HCT116 (cell line): ENCODE data around the gene UBE2Q2. TPM values are rescaled to one million over a fixed set of nuclear protein-coding genes. Genes with fewer than 3 reads are reported as not detected.

Experiments
- ATAC-seq: fragments of 200-7000 bp; cut with Tn5 transposase; 2 replicates; pipeline ENCODE4 v1.9.1; 2020; ENCODE audit warnings: mild to moderate bottlenecking, moderate library complexity
- BruUV-seq: library from RNA; stranded (reverse); fragments of 400-500 nt; replicated peaks from 2 replicates; lab custom pipeline; 2021; lab: Mats Ljungman, UMichigan
- CTCF ChIA-PET: fragments of 300-600 bp; sonication (Branson Sonifier 250); formaldehyde crosslinking; loops from one replicate; lab custom pipeline; 2021; ENCODE audit warnings: antibody characterized with exemption; lab: Charles Lee
- POLR2A ChIA-PET: fragments of 300-600, 350-600 bp; sonication (Branson Sonifier 250); formaldehyde crosslinking; loops from one replicate; lab custom pipeline; 2021; ENCODE audit warnings: antibody characterized with exemption; lab: Charles Lee
- RAD21 ChIA-PET, 2 experiments: fragments of 300-600 bp; sonication (Branson Sonifier 250); formaldehyde crosslinking; loops; one replicate each; lab custom pipeline; 2023; ENCODE audit warnings: low total read pairs in 2 of 2; ENCODE audit not compliant: uncharacterized antibody in 2 of 2, unreplicated experiment in 2 of 2, low non-redundant PET in 1 of 2; lab: Charles Lee
- DNase-seq: peaks from one replicate; pipeline ENCODE4 v3.0.0-alpha.2; 2010; ENCODE audit warnings: low read depth, low spot score
- H2AFZ ChIP-seq: fragments of 200-600 bp; shearing (Covaris generic), sonication (generic); 2 replicates; pipeline ENCODE4 v1.6.1; 2017; ENCODE audit warnings: low read depth, mixed run types, mixed read lengths, antibody characterized with exemption, low read length; ENCODE audit not compliant: poor library complexity, severe bottlenecking
- H3K27ac ChIP-seq: 2 replicates; pipeline ENCODE4 v1.5.1; 2012; ENCODE audit warnings: low read depth, low read length
- H3K27me3 ChIP-seq: fragments of 200-600 bp; sonication (generic); 2 replicates; pipeline ENCODE4 v1.6.1; 2016; ENCODE audit warnings: mixed run types, low read length, mixed read lengths; ENCODE audit not compliant: insufficient read depth
- H3K36me3 ChIP-seq, 2 experiments: fragments of 200-500 bp in 1 of 2; fragments of 200-600 bp in 1 of 2; sonication (Bioruptor generic) in 1 of 2; sonication (generic) in 1 of 2; 2 replicates each; pipeline versions ENCODE4 v1.5.1 to v1.6.1; 2014 to 2016; ENCODE audit warnings: low read length in 2 of 2, inconsistent platforms in 1 of 2, mixed read lengths in 1 of 2, mixed run types in 1 of 2; ENCODE audit not compliant: insufficient read depth in 2 of 2, control insufficient read depth in 1 of 2
- H3K4me1 ChIP-seq, 2 experiments: fragments of 200-600 bp in 1 of 2; sonication (generic) in 1 of 2; 2 replicates each; pipeline versions ENCODE4 v1.5.1 to v1.6.1; 2012 to 2017; ENCODE audit warnings: low read length in 2 of 2, inconsistent platforms in 1 of 2, mild to moderate bottlenecking in 1 of 2, mixed read lengths in 1 of 2, mixed run types in 1 of 2, moderate library complexity in 1 of 2; ENCODE audit not compliant: insufficient read depth in 2 of 2, control insufficient read depth in 1 of 2
- H3K4me2 ChIP-seq: fragments of 200-600 bp; sonication (generic); 2 replicates; pipeline ENCODE4 v1.6.1; 2017; ENCODE audit warnings: mixed run types, low read length, mixed read lengths
- H3K4me3 ChIP-seq, 2 experiments: fragments of 200-600 bp in 1 of 2; sonication (generic) in 1 of 2; replicated peaks in 1 of 2; 2 replicates each; pipeline ENCODE4 v1.5.1; 2011 to 2016; ENCODE audit warnings: low read length in 2 of 2, control low read depth in 1 of 2, low read depth in 1 of 2, mild to moderate bottlenecking in 1 of 2, mixed read lengths in 1 of 2, mixed run types in 1 of 2
- H3K79me2 ChIP-seq: fragments of 200-600 bp; sonication (generic); 2 replicates; pipeline ENCODE4 v1.6.1; 2017; ENCODE audit warnings: mild to moderate bottlenecking, mixed run types, low read length, moderate library complexity, mixed read lengths; ENCODE audit not compliant: insufficient read depth
- H3K9ac ChIP-seq: fragments of 200-600 bp; sonication (generic); 2 replicates; pipeline ENCODE4 v1.6.1; 2016; ENCODE audit warnings: low read length, mixed read lengths
- H3K9me2 ChIP-seq: fragments of 200-600 bp; sonication (generic), shearing (Covaris generic); 2 replicates; pipeline ENCODE4 v1.6.1; 2017; ENCODE audit warnings: mixed run types, mild to moderate bottlenecking, moderate library complexity; ENCODE audit not compliant: insufficient read depth
- H3K9me3 ChIP-seq, 2 experiments: fragments of 200-500 bp in 1 of 2; fragments of 200-600 bp in 1 of 2; sonication (Bioruptor generic) in 1 of 2; sonication (generic) in 1 of 2; 2 replicates each; pipeline ENCODE4 v1.6.1; 2014 to 2017; ENCODE audit warnings: low read length in 2 of 2, mixed read lengths in 2 of 2, inconsistent platforms in 1 of 2, low read depth in 1 of 2, mild to moderate bottlenecking in 1 of 2, mixed run types in 1 of 2, moderate library complexity in 1 of 2; ENCODE audit not compliant: control insufficient read depth in 1 of 2, insufficient read depth in 1 of 2
- H4K20me1 ChIP-seq: fragments of 200-600 bp; sonication (generic), shearing (Covaris generic); 2 replicates; pipeline ENCODE4 v1.6.1; 2017; ENCODE audit warnings: mixed run types, mild to moderate bottlenecking, moderate library complexity; ENCODE audit not compliant: insufficient read depth
- CBX3 ChIP-seq: IDR thresholded peaks from 2 replicates; pipeline ENCODE4 v1.6.1; 2012; ENCODE audit warnings: low read depth
- CEBPB ChIP-seq: IDR thresholded peaks from 2 replicates; pipeline ENCODE4 v1.6.1; 2012; ENCODE audit warnings: low read depth
- EZH2 ChIP-seq: fragments of 200-600 bp; sonication (generic); IDR thresholded peaks from 2 replicates; pipeline ENCODE4 v1.6.1; 2017; ENCODE audit warnings: antibody characterized with exemption, mixed run types
- FOSL1 ChIP-seq: IDR thresholded peaks from 2 replicates; pipeline ENCODE4 v1.6.1; 2012; ENCODE audit warnings: low read depth
- JUND ChIP-seq: IDR thresholded peaks from 2 replicates; pipeline ENCODE4 v1.6.1; 2012
- POLR2A ChIP-seq: IDR thresholded peaks from 2 replicates; pipeline ENCODE4 v1.7.0; 2011; ENCODE audit warnings: borderline replicate concordance; ENCODE audit not compliant: insufficient read depth, insufficient read length; ENCODE audit errors: extremely low read depth
- SRF ChIP-seq: IDR thresholded peaks from 2 replicates; pipeline ENCODE4 v1.6.1; 2012; ENCODE audit warnings: low read depth
- TCF7L2 ChIP-seq: IDR thresholded peaks from 2 replicates; pipeline ENCODE4 v1.7.0; 2011; ENCODE audit warnings: borderline replicate concordance, inconsistent platforms; ENCODE audit not compliant: insufficient read depth, insufficient read length; ENCODE audit errors: extremely low read depth
- YY1 ChIP-seq: IDR thresholded peaks from 2 replicates; pipeline ENCODE4 v1.6.1; 2011; ENCODE audit warnings: low read length, low read depth, moderate library complexity, mild to moderate bottlenecking; ENCODE audit not compliant: insufficient replicate concordance; ENCODE audit errors: extremely low read depth
- ZFX ChIP-seq: fragments of 450-650 bp; IDR thresholded peaks from 2 replicates; pipeline ENCODE4 v1.6.1; 2017
- ZNF274 ChIP-seq: fragments of 200-500 bp; sonication (Bioruptor generic); IDR thresholded peaks from 2 replicates; pipeline ENCODE4 v1.6.1; 2014; ENCODE audit warnings: mild to moderate bottlenecking, low read depth, low read length, inconsistent platforms
- intact Hi-C: fragments of 100-400 bp; cut with micrococcal nuclease; formaldehyde crosslinking; loops from 2 replicates; pipeline ENCODE4 v1.10.0; 2022
- total RNA-seq: library from RNA; stranded (reverse); gene quantifications from one replicate; pipeline ENCODE4 v1.2.1, GENCODE V29; 2021; ENCODE audit not compliant: unreplicated experiment
- TF ChIP-seq, protein P1 (sequence below), 3 experiments: fragments of 200-600 bp in 1 of 3; sonication (generic) in 1 of 3; IDR thresholded peaks in 2 of 3; conservative IDR thresholded peaks in 1 of 3; 2 replicates each; pipeline ENCODE4 v1.5.1; 2012 to 2017; ENCODE audit warnings: low read depth in 2 of 3, low read length in 2 of 3, antibody characterized with exemption in 1 of 3, borderline replicate concordance in 1 of 3, control low read depth in 1 of 3, mild to moderate bottlenecking in 1 of 3, mixed read lengths in 1 of 3, mixed run types in 1 of 3, moderate library complexity in 1 of 3; ENCODE audit not compliant: insufficient read depth in 1 of 3
- TF ChIP-seq, protein P2 (sequence below): IDR thresholded peaks from 2 replicates; pipeline ENCODE4 v1.6.1; 2011; ENCODE audit warnings: mild to moderate bottlenecking, low read length, moderate library complexity; ENCODE audit not compliant: insufficient replicate concordance; ENCODE audit errors: extremely low read depth
- TF ChIP-seq, protein P3 (sequence below): IDR thresholded peaks from 2 replicates; pipeline ENCODE4 v1.6.1; 2012

UBE2Q2 gene
- total RNA-seq, 1 experiment from 2014 or later: 12.3 TPM

DNA sequence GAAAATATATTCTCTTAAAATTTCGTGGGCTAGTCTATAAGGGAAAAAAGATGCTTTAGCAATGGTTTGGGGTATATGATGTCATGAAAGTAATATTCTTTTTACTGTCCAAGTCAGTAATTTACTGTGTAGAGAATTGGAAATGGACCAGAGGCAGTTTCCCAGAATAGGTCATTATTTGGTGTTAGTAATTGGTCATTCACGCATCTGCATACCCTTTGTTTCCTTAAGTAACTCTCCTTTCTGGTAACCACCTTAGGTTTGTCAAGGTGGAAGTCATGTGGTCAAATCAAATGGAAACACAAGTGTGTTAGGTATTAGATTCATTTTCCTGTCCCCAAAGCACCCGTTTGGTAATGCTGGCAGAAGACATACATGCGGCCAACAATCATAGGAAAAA is 84.4 kb downstream of the UBE2Q2 start:
- no peaks in the 10 kb centered on the region for H3K9me2 ChIP-seq
- H3K79me2 ChIP-seq: peaks cover 82% of the 10 kb centered on the region
- no peak overlapping the region for H3K9ac ChIP-seq
- no peak overlapping the region for H3K4me3 ChIP-seq
- peaks cover 4 to 17% of the 10 kb centered on the region in 2 experiments; a peak in 2 of 4 replicates for H3K36me3 ChIP-seq
- no peak for DNase-seq
- no peaks in the 10 kb centered on the region for H3K27me3 ChIP-seq
- H3K9me3 ChIP-seq: no peaks in the 10 kb centered on the region
- H3K27ac ChIP-seq: no peak overlapping the region
- intact Hi-C loops: no loop called here
- H3K4me2 ChIP-seq: no peak overlapping the region
- no peaks in the 10 kb centered on the region for H3K4me1 ChIP-seq
- CTCF ChIA-PET: interaction anchor here (1.1 to 2.2 kb wide), 2 partner anchors 112 to 130 kb away, joined by 3 to 10 read pairs; no protein-coding TSS in a partner anchor
- RAD21 ChIA-PET: no interaction called here
- no TSS peak for BruUV-seq
- ATAC-seq: no peak
- POLR2A ChIA-PET: no interaction called here
- TF ChIP-seq, protein P1, sequence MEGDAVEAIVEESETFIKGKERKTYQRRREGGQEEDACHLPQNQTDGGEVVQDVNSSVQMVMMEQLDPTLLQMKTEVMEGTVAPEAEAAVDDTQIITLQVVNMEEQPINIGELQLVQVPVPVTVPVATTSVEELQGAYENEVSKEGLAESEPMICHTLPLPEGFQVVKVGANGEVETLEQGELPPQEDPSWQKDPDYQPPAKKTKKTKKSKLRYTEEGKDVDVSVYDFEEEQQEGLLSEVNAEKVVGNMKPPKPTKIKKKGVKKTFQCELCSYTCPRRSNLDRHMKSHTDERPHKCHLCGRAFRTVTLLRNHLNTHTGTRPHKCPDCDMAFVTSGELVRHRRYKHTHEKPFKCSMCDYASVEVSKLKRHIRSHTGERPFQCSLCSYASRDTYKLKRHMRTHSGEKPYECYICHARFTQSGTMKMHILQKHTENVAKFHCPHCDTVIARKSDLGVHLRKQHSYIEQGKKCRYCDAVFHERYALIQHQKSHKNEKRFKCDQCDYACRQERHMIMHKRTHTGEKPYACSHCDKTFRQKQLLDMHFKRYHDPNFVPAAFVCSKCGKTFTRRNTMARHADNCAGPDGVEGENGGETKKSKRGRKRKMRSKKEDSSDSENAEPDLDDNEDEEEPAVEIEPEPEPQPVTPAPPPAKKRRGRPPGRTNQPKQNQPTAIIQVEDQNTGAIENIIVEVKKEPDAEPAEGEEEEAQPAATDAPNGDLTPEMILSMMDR (IDR thresholded peaks at IDR 0.05 in 2 of 3, conservative IDR thresholded peaks at IDR 0.05 in 1 of 3; ENCODE audit: borderline replicate concordance in 1 of 3, insufficient read depth in 1 of 3, low read depth in 2 of 3, low read length in 2 of 3): no peak
- TF ChIP-seq CBX3: no peak
- no peak for TF ChIP-seq ZFX
- TF ChIP-seq YY1: no peak
- TF ChIP-seq, protein P2, sequence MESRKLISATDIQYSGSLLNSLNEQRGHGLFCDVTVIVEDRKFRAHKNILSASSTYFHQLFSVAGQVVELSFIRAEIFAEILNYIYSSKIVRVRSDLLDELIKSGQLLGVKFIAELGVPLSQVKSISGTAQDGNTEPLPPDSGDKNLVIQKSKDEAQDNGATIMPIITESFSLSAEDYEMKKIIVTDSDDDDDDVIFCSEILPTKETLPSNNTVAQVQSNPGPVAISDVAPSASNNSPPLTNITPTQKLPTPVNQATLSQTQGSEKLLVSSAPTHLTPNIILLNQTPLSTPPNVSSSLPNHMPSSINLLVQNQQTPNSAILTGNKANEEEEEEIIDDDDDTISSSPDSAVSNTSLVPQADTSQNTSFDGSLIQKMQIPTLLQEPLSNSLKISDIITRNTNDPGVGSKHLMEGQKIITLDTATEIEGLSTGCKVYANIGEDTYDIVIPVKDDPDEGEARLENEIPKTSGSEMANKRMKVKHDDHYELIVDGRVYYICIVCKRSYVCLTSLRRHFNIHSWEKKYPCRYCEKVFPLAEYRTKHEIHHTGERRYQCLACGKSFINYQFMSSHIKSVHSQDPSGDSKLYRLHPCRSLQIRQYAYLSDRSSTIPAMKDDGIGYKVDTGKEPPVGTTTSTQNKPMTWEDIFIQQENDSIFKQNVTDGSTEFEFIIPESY: no peak
- no peak for TF ChIP-seq CEBPB
- TF ChIP-seq FOSL1: no peak
- TF ChIP-seq POLR2A: no peak
- no peak for TF ChIP-seq JUND
- TF ChIP-seq SRF: no peak
- TF ChIP-seq, protein P3, sequence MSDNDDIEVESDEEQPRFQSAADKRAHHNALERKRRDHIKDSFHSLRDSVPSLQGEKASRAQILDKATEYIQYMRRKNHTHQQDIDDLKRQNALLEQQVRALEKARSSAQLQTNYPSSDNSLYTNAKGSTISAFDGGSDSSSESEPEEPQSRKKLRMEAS: no peak
- no peak for TF ChIP-seq TCF7L2
- TF ChIP-seq EZH2: no peak
- TF ChIP-seq ZNF274: no peak
- H4K20me1 ChIP-seq: peaks cover 11% of the 10 kb centered on the region; the same call in 1 of the 2 replicates
- H2AFZ ChIP-seq: no peak overlapping the region
